Activated naive CD4-positive, alpha-beta T cell treated with anti-CD3 and anti-CD28 coated beads, Interleukin-2, amount 50 U/mL, for 72 hours (primary cell): ENCODE measurements around the gene COX17. TPM values are rescaled to one million over a fixed set of nuclear protein-coding genes. Genes with fewer than 3 reads are reported as not detected.

Source experiments
- ATAC-seq, 2 donors: fragments of 150-1000 bp; cut with Tn5 transposase; 2 replicates each; pipeline ENCODE4 v1.10.0; 2021; ENCODE audit warnings: mild to moderate bottlenecking in 2 of 2, moderate library complexity in 2 of 2
- DNase-seq, 2 donors: peaks; one replicate each; pipeline ENCODE4 v3.0.0; 2021 to 2022; ENCODE audit warnings: low spot score in 2 of 2
- H3K27ac Mint-ChIP-seq, 2 donors: one replicate each; pipeline ENCODE4 v1.8.0; 2022; ENCODE audit warnings: mild to moderate bottlenecking in 2 of 2, mixed read lengths in 2 of 2
- H3K36me3 Mint-ChIP-seq, 2 donors: one replicate each; pipeline ENCODE4 v1.8.0; 2022; ENCODE audit warnings: mixed read lengths in 2 of 2
- H3K9me3 Mint-ChIP-seq, 2 donors: one replicate each; pipeline ENCODE4 v1.8.0; 2022; ENCODE audit warnings: mixed read lengths in 2 of 2
- total RNA-seq, 2 donors: library from RNA; stranded (reverse); gene quantifications; one replicate each; pipeline ENCODE4 v1.2.3, GENCODE V29; 2022

The COX17 gene
- total RNA-seq, 2 donors from 2014 or later, result 76.2 to 78.2 TPM

GRCh38 chr3:119620899-119621298 lies 56.3 kb downstream of the COX17 start:
- ATAC-seq (no peak), DNase-seq (no peak)
- no peak overlapping the region for H3K27ac Mint-ChIP-seq
- H3K36me3 Mint-ChIP-seq, result no peaks in the 10 kb centered on the region
- no peaks in the 10 kb centered on the region for H3K9me3 Mint-ChIP-seq

Other genes with a start within 250 kb of the COX17 start
- gene TMEM39A, start 213.8 kb downstream of the COX17 start, total RNA-seq, result 10 to 100 TPM; 42.8 to 56.9 TPM
- gene POGLUT1, start 208.4 kb downstream of the COX17 start, total RNA-seq, result 10 to 100 TPM in 1 of 2 donors, 1 to 10 TPM in 1; 8.3 to 16.9 TPM
- 10 to 100 TPM; 54.9 to 79.2 TPM for gene TIMMDC1, start 178.9 kb downstream of the COX17 start, total RNA-seq
- gene CD80, start 117.8 kb downstream of the COX17 start, total RNA-seq, result 1 to 10 TPM in 1 of 2 donors, under 1 TPM in 1; 0.80 to 1.2 TPM
- 1 to 10 TPM; 3.4 to 5.1 TPM for gene ADPRH, start 97.9 kb downstream of the COX17 start, total RNA-seq
- gene PLA1A, start 79.5 kb downstream of the COX17 start, total RNA-seq, result under 1 TPM in 1 of 2 donors, not detected in 1; 0.52 TPM
- 1 to 10 TPM in 1 of 2 donors, under 1 TPM in 1; 0.73 to 1.9 TPM for gene POPDC2, start 16.8 kb downstream of the COX17 start, total RNA-seq
- gene CFAP91, start 25.6 kb upstream of the COX17 start, total RNA-seq, result under 1 TPM; 0.25 to 0.68 TPM
- gene NR1I2, start 104.7 kb upstream of the COX17 start, total RNA-seq, result under 1 TPM; 0.60 to 0.82 TPM